Measurements from ENCODE around the gene SLC66A2.

Gene SLC66A2

DNA sequence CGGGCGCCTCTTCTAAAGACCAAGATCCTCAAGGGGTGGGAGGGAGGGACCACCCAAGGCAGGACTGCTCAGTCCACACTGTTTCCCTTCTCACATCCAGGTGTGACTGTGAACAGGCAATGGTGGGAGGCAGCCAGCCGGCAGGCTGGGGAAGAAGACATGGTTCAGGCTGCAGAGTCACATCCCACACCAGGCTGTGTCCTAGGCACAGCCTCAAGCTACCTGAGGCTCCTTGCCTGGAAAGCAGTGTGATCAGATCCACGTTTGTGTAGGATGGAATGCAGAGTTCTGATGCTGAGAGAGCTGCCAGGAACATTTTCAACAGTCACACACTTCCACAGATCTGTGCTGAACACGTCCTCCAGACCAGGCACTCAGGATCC is 16.4 kb downstream of the SLC66A2 start:
- WGBS (ENCODE audit: insufficient coverage), result 88% methylated on average over 1 of the region's 5 CpGs
- Histone ChIP-seq H3K36me3 (ENCODE audit: control insufficient read depth in 4 of 4, insufficient read depth in 4 of 4, low read length in 3 of 4) (peaks cover 37 to 83% (median 60%) of the 10 kb centered on the region in 4 experiments), H3K9me3 (ENCODE audit: control extremely low read depth in 1 of 5, control insufficient read depth in 4 of 5, insufficient read depth in 2 of 5, low read depth in 1 of 5, low read length in 4 of 5) (peaks cover 4 to 71% (median 34%) of the 10 kb centered on the region in 5 experiments), H3K4me1 (ENCODE audit: control extremely low read depth in 1 of 4, control insufficient read depth in 4 of 4, insufficient read depth in 4 of 4, low read length in 3 of 4) (peaks cover 0 to 4% (median 0%) of the 10 kb centered on the region in 4 experiments), H3K27ac (ENCODE audit: insufficient read depth in 1 of 2, low read depth in 1 of 2, low read length in 2 of 2, poor library complexity in 1 of 2, severe bottlenecking in 2 of 2) (no peak overlapping the region), H3K4me3 (ENCODE audit: control insufficient read depth in 1 of 7, extremely low read depth in 1 of 7, insufficient read depth in 4 of 7, low read depth in 2 of 7, low read length in 6 of 7) (no peak overlapping the region), H3K27me3 (replicated peaks in 2 of 5; ENCODE audit: control insufficient read depth in 4 of 5, insufficient read depth in 5 of 5, low read length in 4 of 5) (no peaks in the 10 kb centered on the region)
- no peak for DNase-seq
- ChIA-PET CTCF (interaction anchor here (1.2 kb wide), 2 partner anchors 22 to 23 kb away, joined by 3 read pairs; no protein-coding TSS in a partner anchor), POLR2A (interaction anchor here (0.6 kb wide), 1 partner anchor 11 kb away, joined by 4 read pairs; no protein-coding TSS in a partner anchor)

DNA sequence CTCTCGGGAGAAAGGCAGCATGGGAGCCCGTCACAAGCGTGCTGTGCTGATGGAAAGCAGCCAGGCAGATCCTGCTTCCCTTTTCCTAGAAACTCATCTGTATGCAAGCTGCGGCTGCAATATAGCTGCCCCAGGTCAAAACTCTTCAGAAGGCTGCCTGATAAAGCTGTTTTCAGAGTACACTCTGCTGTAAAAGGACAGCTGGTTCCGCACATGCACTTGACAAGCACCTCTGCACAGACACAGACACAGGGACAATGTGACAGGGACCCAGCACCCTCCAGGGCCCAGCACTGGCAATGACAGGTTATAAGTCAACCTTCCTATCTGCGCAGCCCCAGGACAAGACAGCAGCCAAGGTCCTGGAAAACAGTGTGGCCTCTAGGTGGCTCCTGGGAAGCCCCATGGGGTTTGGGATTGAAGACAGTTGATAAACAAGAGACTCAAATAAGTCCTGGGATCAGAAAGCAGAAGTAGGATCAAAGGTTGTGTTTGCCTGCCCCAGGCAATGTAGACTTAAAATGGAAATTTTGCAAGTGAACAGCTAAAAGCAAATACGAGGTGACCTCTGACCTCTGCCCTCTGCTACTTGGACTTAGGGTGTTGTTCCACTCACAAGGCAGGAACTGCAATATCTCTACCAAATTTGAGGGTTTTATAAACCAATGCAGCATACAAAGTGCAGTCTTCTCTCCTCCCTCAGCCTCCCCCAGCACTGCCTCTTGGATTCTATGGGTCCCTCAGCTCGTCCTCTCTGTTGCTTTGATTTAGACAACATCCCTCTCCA is 16.9 kb downstream of the SLC66A2 start:
- WGBS (ENCODE audit: insufficient coverage), result 91% methylated on average over 7 of the region's 8 CpGs
- no peak overlapping the region for H3K27ac ChIP-seq (ENCODE audit: insufficient read depth in 1 of 2, low read depth in 1 of 2, low read length in 2 of 2, poor library complexity in 1 of 2, severe bottlenecking in 2 of 2)
- ChIA-PET POLR2A (no interaction called here), CTCF (interaction anchor here (0.7 to 1.2 kb wide), 3 partner anchors 9 to 23 kb away, joined by 3 read pairs; no protein-coding TSS in a partner anchor)
- no peaks in the 10 kb centered on the region for H3K27me3 ChIP-seq (replicated peaks in 2 of 5; ENCODE audit: control insufficient read depth in 4 of 5, insufficient read depth in 5 of 5, low read length in 4 of 5)
- H3K4me3 ChIP-seq (ENCODE audit: control insufficient read depth in 1 of 7, extremely low read depth in 1 of 7, insufficient read depth in 4 of 7, low read depth in 2 of 7, low read length in 6 of 7), result no peak overlapping the region
- peaks cover 4 to 75% (median 38%) of the 10 kb centered on the region in 5 experiments for H3K9me3 ChIP-seq (ENCODE audit: control extremely low read depth in 1 of 5, control insufficient read depth in 4 of 5, insufficient read depth in 2 of 5, low read depth in 1 of 5, low read length in 4 of 5)
- H3K4me1 ChIP-seq (ENCODE audit: control extremely low read depth in 1 of 4, control insufficient read depth in 4 of 4, insufficient read depth in 4 of 4, low read length in 3 of 4), result peaks cover 0 to 4% (median 0%) of the 10 kb centered on the region in 4 experiments
- DNase-seq, result no peak
- H3K36me3 ChIP-seq (ENCODE audit: control insufficient read depth in 4 of 4, insufficient read depth in 4 of 4, low read length in 3 of 4), result peaks cover 31 to 82% (median 58%) of the 10 kb centered on the region in 4 experiments

DNA sequence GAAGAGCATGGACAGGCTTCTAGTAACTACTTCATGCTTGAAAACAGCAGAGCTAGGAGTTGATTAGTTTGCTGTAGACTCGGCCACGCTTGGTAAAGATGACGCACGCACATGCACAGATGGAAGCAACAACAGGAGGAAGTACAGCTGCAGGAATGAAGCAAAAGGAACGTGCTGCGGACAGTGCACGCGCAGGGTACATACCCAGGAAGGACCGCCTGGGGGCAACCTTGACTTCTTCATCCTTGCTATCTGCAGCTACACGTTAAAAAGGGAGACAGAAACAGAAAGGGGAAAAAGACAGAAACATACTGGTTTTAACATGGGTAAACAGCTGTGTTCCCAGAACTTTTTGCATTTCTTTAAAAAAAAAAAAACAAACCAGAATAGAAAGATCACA is 17.7 kb downstream of the SLC66A2 start:
- H3K27me3 ChIP-seq (replicated peaks in 2 of 5; ENCODE audit: control insufficient read depth in 4 of 5, insufficient read depth in 5 of 5, low read length in 4 of 5), result no peaks in the 10 kb centered on the region
- CTCF ChIA-PET, result interaction anchor here (0.7 kb wide), 1 partner anchor 9 kb away, joined by 3 read pairs; no protein-coding TSS in a partner anchor
- peaks cover 4 to 83% (median 45%) of the 10 kb centered on the region in 5 experiments for H3K9me3 ChIP-seq (ENCODE audit: control extremely low read depth in 1 of 5, control insufficient read depth in 4 of 5, insufficient read depth in 2 of 5, low read depth in 1 of 5, low read length in 4 of 5)
- WGBS (ENCODE audit: insufficient coverage), result 99% methylated on average over 9 of the region's 10 CpGs
- no peak for DNase-seq
- POLR2A ChIA-PET, result no interaction called here
- peaks cover 0 to 4% (median 0%) of the 10 kb centered on the region in 4 experiments for H3K4me1 ChIP-seq (ENCODE audit: control extremely low read depth in 1 of 4, control insufficient read depth in 4 of 4, insufficient read depth in 4 of 4, low read length in 3 of 4)
- no peak overlapping the region for H3K27ac ChIP-seq (ENCODE audit: insufficient read depth in 1 of 2, low read depth in 1 of 2, low read length in 2 of 2, poor library complexity in 1 of 2, severe bottlenecking in 2 of 2)
- H3K36me3 ChIP-seq (ENCODE audit: control insufficient read depth in 4 of 4, insufficient read depth in 4 of 4, low read length in 3 of 4), result peaks cover 35 to 84% (median 60%) of the 10 kb centered on the region in 4 experiments
- H3K4me3 ChIP-seq (ENCODE audit: control insufficient read depth in 1 of 7, extremely low read depth in 1 of 7, insufficient read depth in 4 of 7, low read depth in 2 of 7, low read length in 6 of 7), result no peak overlapping the region

DNA sequence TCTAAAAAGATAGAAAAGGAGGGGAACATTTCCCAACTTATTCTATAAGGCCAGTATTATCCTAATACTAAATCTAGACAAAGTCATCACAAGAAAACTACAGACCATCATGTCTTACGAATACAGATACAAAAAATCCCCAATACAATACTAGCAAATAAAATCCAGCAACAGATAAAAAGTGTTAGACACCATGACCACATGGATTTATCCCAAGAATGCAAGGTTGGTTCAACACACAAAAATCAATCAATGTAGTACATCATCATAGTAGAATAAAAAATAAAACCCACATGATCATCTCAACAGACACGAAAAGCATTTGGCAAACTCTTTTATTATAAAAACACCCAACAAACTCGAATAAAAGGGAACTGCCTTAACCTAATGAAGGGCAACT is 18.5 kb downstream of the SLC66A2 start:
- no peak overlapping the region for H3K27ac ChIP-seq (ENCODE audit: insufficient read depth in 1 of 2, low read depth in 1 of 2, low read length in 2 of 2, poor library complexity in 1 of 2, severe bottlenecking in 2 of 2)
- no peaks in the 10 kb centered on the region for H3K27me3 ChIP-seq (replicated peaks in 2 of 5; ENCODE audit: control insufficient read depth in 4 of 5, insufficient read depth in 5 of 5, low read length in 4 of 5)
- CTCF ChIA-PET, result no interaction called here
- peaks cover 40 to 86% (median 61%) of the 10 kb centered on the region in 4 experiments for H3K36me3 ChIP-seq (ENCODE audit: control insufficient read depth in 4 of 4, insufficient read depth in 4 of 4, low read length in 3 of 4)
- H3K4me1 ChIP-seq (ENCODE audit: control extremely low read depth in 1 of 4, control insufficient read depth in 4 of 4, insufficient read depth in 4 of 4, low read length in 3 of 4), result peaks cover 0 to 4% (median 0%) of the 10 kb centered on the region in 4 experiments
- WGBS (ENCODE audit: insufficient coverage), result 100% methylated on average over 1 of the region's 3 CpGs
- POLR2A ChIA-PET, result no interaction called here
- peaks cover 4 to 86% (median 50%) of the 10 kb centered on the region in 5 experiments for H3K9me3 ChIP-seq (ENCODE audit: control extremely low read depth in 1 of 5, control insufficient read depth in 4 of 5, insufficient read depth in 2 of 5, low read depth in 1 of 5, low read length in 4 of 5)
- no peak overlapping the region for H3K4me3 ChIP-seq (ENCODE audit: control insufficient read depth in 1 of 7, extremely low read depth in 1 of 7, insufficient read depth in 4 of 7, low read depth in 2 of 7, low read length in 6 of 7)
- DNase-seq, result peak in 2 of 3 donors; percentile 54 to 65

DNA sequence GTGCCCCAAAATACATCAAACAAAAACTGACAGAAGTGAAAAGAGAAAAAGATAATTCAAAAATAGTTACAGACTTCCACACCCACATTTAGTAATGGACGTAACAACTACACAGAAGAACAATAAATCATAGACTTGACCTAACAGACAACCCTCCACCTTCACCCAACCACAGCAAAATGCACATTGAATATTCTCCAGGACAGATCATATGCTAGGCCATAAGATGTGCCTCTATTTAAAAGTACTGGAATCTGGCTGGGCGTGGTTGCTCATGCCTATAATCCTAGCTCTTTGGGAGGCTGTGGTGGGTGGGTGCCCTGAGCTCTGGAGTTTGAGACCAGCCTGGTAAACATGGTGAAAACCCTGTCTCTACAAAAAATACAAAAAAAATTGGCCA is 20.0 kb downstream of the SLC66A2 start:
- WGBS (ENCODE audit: insufficient coverage), result 90% methylated on average over 2 of the region's 2 CpGs
- POLR2A ChIA-PET, result no interaction called here

DNA sequence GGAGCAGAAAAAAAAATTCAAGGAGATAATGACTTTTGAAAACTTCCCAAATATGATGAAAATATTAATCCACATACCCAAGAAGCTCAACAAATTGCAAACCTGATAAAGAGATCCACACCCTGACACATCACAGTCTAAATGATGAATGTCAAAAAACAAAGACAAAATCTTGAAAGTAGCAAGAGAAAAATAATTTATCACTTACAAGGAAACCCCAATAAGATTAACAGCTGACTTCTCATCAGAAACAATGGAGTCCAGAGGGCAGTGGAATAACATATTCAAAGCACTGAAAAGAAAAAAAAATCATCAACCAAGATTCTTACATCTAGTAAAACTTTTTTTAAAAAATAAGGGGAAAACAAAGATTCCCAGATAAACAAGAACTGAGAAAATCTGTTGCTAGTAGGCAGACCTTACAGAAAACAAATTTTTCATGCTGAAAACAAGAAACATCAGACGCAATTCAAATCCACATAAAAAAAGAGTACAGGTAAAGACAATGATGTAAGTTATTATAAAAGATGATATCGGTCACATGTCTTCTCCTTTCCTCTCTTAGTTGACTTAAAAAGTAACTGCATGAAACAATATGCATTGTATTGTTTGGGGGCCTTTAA is 21.3 kb downstream of the SLC66A2 start:
- H3K36me3 ChIP-seq (ENCODE audit: control insufficient read depth in 4 of 4, insufficient read depth in 4 of 4, low read length in 3 of 4), result peaks cover 20 to 82% (median 55%) of the 10 kb centered on the region in 4 experiments
- H3K9me3 ChIP-seq (ENCODE audit: control extremely low read depth in 1 of 5, control insufficient read depth in 4 of 5, insufficient read depth in 2 of 5, low read depth in 1 of 5, low read length in 4 of 5), result peaks cover 4 to 67% (median 38%) of the 10 kb centered on the region in 5 experiments
- H3K27ac ChIP-seq (ENCODE audit: insufficient read depth in 1 of 2, low read depth in 1 of 2, low read length in 2 of 2, poor library complexity in 1 of 2, severe bottlenecking in 2 of 2), result no peak overlapping the region
- ChIA-PET CTCF (interaction anchor here (1.1 kb wide), 1 partner anchor 18 kb away, joined by 3 read pairs; no protein-coding TSS in a partner anchor), POLR2A (no interaction called here)
- no peaks in the 10 kb centered on the region for H3K27me3 ChIP-seq (replicated peaks in 2 of 5; ENCODE audit: control insufficient read depth in 4 of 5, insufficient read depth in 5 of 5, low read length in 4 of 5)
- peak in 2 of 3 donors; percentile 48 to 63 for DNase-seq
- WGBS (ENCODE audit: insufficient coverage), result no CpG with 5 or more reads among the region's 2 CpGs
- H3K4me3 ChIP-seq (ENCODE audit: control insufficient read depth in 1 of 7, extremely low read depth in 1 of 7, insufficient read depth in 4 of 7, low read depth in 2 of 7, low read length in 6 of 7), result no peak overlapping the region
- peaks cover 0 to 4% (median 0%) of the 10 kb centered on the region in 4 experiments for H3K4me1 ChIP-seq (ENCODE audit: control extremely low read depth in 1 of 4, control insufficient read depth in 4 of 4, insufficient read depth in 4 of 4, low read length in 3 of 4)

More for the DNA sequence above, 20.0 kb downstream of the SLC66A2 start:
- Histone ChIP-seq H3K27me3 (replicated peaks in 2 of 5; ENCODE audit: control insufficient read depth in 4 of 5, insufficient read depth in 5 of 5, low read length in 4 of 5) (no peaks in the 10 kb centered on the region), H3K27ac (ENCODE audit: insufficient read depth in 1 of 2, low read depth in 1 of 2, low read length in 2 of 2, poor library complexity in 1 of 2, severe bottlenecking in 2 of 2) (no peak overlapping the region), H3K36me3 (ENCODE audit: control insufficient read depth in 4 of 4, insufficient read depth in 4 of 4, low read length in 3 of 4) (peaks cover 32 to 85% (median 58%) of the 10 kb centered on the region in 4 experiments), H3K4me1 (ENCODE audit: control extremely low read depth in 1 of 4, control insufficient read depth in 4 of 4, insufficient read depth in 4 of 4, low read length in 3 of 4) (peaks cover 0 to 4% (median 0%) of the 10 kb centered on the region in 4 experiments), H3K4me3 (ENCODE audit: control insufficient read depth in 1 of 7, extremely low read depth in 1 of 7, insufficient read depth in 4 of 7, low read depth in 2 of 7, low read length in 6 of 7) (no peak overlapping the region), H3K9me3 (ENCODE audit: control extremely low read depth in 1 of 5, control insufficient read depth in 4 of 5, insufficient read depth in 2 of 5, low read depth in 1 of 5, low read length in 4 of 5) (peaks cover 4 to 76% (median 47%) of the 10 kb centered on the region in 5 experiments)
- CTCF ChIA-PET, result no interaction called here
- no peak for DNase-seq

All from common myeloid progenitor, CD34-positive (primary cell).